C4-2B (cell line): ENCODE data around the gene KLK2.

Source experiments
- CTCF ChIP-seq: fragments of 450-650 bp; conservative IDR thresholded peaks from 2 replicates; pipeline ENCODE4 v1.5.1; 2017; ENCODE audit warnings: mild to moderate bottlenecking
- ZFX ChIP-seq: fragments of 450-650 bp; IDR thresholded peaks from 2 replicates; pipeline ENCODE4 v1.6.1; 2017

- no peak for TF ChIP-seq CTCF
- TF ChIP-seq ZFX = no peak
Measured at GRCh38 chr19:50829801-50830200, 43.4 kb upstream of the KLK2 start.
